Breast epithelium (tissue), 4 donors: ENCODE results near the gene TBR1. TPM values are rescaled to one million over a fixed set of nuclear protein-coding genes. Genes with fewer than 3 reads are reported as not detected.
A peak's percentile ranks its signal among the peaks of the same experiment; 100 is the strongest.

Experiments used
- DNase-seq, 2 donors: peaks; one replicate each; pipeline ENCODE4 v3.0.0-alpha.2; 2019; ENCODE audit warnings: low spot score in 2 of 2
- H3K27ac ChIP-seq, 2 donors: fragments of 200-600 bp; sonication (generic) in 1 of 2; one replicate each; pipeline ENCODE4 v1.5.1; 2016 to 2019; ENCODE audit warnings: mild to moderate bottlenecking in 1 of 2
- H3K27me3 ChIP-seq, 2 donors: fragments of 200-600 bp; sonication (generic) in 1 of 2; one replicate each; pipeline versions ENCODE4 v1.5.1 to v1.6.0; 2017 to 2019; ENCODE audit warnings: control low read depth in 1 of 2, mild to moderate bottlenecking in 1 of 2
- H3K36me3 ChIP-seq: fragments of 200-600 bp; one replicate; pipeline ENCODE4 v1.5.1; 2019
- H3K4me1 ChIP-seq, 2 donors: fragments of 200-600 bp; sonication (generic); one replicate each; pipeline ENCODE4 v1.5.1; 2016 to 2019; ENCODE audit warnings: control low read depth in 1 of 2
- H3K4me3 ChIP-seq, 3 donors: fragments of 200-600 bp; sonication (generic); 1 replicate in 2 of 3; 2 replicates in 1 of 3; pipeline ENCODE4 v1.5.1; 2016 to 2019; ENCODE audit warnings: mild to moderate bottlenecking in 3 of 3, moderate library complexity in 2 of 3
- H3K9me3 ChIP-seq, 2 donors: fragments of 200-600 bp; sonication (generic) in 1 of 2; one replicate each; pipeline ENCODE4 v1.5.1; 2016 to 2019; ENCODE audit warnings: control low read depth in 1 of 2
- POLR2A ChIP-seq: fragments of 450-650 bp; IDR thresholded peaks from one replicate; pipeline ENCODE4 v1.6.1; 2016; ENCODE audit warnings: antibody characterized with exemption, mild to moderate bottlenecking, moderate library complexity
- POLR2AphosphoS5 ChIP-seq, 3 donors: sonication (generic); formaldehyde crosslinking; IDR thresholded peaks; one replicate each; pipeline ENCODE4 v1.6.1; 2017; ENCODE audit warnings: antibody characterized with exemption in 3 of 3
- intact Hi-C: fragments of 100-400 bp; cut with DNase I; formaldehyde crosslinking; loops from one replicate; pipeline ENCODE4 v1.15.1; 2023; ENCODE audit warnings: low total_unique reads
- total RNA-seq, 3 donors: library from RNA; depleted of rRNA; stranded (reverse); fragments of >200 nt; gene quantifications; one replicate each; pipeline ENCODE4 v1.1.0, GENCODE V29; 2016
- TF ChIP-seq, protein P1 (sequence below), 3 donors: fragments of 450-650 bp; IDR thresholded peaks; one replicate each; pipeline ENCODE4 v1.5.1; 2016 to 2017; ENCODE audit warnings: antibody characterized with exemption in 3 of 3, mild to moderate bottlenecking in 3 of 3, moderate library complexity in 3 of 3

Gene TBR1
- total RNA-seq, 3 donors from 2014 or later = 0.33 to 0.64 TPM; not detected in 1

DNA sequence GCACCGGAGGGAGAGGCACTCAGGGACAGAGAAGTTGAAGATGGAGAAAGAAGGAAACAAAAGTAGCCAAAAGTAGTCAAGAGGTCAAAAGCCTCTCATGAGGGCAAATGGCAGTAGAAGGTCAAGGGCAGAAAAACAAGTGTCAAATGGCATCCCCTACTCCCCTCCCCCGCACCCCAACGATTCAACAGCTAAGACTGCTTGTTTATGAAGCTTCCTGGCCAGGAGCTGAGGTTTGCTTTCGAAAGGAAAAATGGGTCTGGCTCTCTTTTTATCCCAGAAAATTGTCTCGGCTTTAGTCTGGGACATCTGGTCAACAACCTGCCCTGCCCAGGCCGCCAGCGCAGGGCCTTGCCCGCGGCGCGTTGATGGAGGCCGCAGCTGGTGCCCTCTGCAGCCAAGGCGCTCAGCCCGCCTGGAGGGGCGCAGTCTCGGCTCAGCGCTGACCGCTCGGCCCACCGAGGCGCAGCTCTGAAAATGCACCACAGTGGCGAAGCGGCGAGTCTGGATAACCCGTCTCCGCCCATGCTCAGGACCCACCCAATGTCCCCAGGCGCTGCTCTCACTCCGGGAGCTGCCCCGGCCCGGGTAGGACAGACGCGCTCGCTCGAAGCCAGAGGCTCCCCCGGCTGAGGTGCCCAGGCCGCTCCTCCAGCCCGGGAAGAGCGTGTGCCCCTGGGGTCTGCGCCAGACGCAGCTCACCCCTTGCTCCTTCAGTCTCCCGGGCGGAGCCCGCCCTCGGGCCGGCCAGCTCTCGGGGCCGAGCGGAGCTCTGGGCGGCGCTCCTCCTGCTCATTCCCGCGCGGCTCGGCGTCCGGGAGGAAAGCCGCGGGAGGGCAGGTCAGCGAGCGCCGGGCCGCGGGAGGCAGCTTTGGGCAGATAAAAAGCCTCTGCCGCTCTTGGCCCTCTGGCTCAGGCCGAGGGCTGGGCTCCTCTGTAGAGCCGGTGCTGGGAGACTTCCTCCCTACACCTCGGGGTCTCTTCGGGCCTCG, 1.8 kb upstream of the TBR1 start:
- peaks cover 5 to 54% of the 10 kb centered on the region in 2 donors for H3K27me3 ChIP-seq
- no peaks in the 10 kb centered on the region for H3K36me3 ChIP-seq
- no peak overlapping the region for H3K27ac ChIP-seq
- H3K4me1 ChIP-seq = peaks cover 14 to 16% of the 10 kb centered on the region in 2 donors
- no peak for DNase-seq
- no peak for TF ChIP-seq POLR2AphosphoS5 (IDR thresholded peaks at IDR 0.05)
- TF ChIP-seq, protein P1, sequence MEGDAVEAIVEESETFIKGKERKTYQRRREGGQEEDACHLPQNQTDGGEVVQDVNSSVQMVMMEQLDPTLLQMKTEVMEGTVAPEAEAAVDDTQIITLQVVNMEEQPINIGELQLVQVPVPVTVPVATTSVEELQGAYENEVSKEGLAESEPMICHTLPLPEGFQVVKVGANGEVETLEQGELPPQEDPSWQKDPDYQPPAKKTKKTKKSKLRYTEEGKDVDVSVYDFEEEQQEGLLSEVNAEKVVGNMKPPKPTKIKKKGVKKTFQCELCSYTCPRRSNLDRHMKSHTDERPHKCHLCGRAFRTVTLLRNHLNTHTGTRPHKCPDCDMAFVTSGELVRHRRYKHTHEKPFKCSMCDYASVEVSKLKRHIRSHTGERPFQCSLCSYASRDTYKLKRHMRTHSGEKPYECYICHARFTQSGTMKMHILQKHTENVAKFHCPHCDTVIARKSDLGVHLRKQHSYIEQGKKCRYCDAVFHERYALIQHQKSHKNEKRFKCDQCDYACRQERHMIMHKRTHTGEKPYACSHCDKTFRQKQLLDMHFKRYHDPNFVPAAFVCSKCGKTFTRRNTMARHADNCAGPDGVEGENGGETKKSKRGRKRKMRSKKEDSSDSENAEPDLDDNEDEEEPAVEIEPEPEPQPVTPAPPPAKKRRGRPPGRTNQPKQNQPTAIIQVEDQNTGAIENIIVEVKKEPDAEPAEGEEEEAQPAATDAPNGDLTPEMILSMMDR (IDR thresholded peaks at IDR 0.05) = no peak
- TF ChIP-seq POLR2A = no peak
- H3K9me3 ChIP-seq = no peaks in the 10 kb centered on the region
- intact Hi-C loops = no loop called here
- peak overlapping the region; percentile 45 to 79 (median 50) for H3K4me3 ChIP-seq

DNA sequence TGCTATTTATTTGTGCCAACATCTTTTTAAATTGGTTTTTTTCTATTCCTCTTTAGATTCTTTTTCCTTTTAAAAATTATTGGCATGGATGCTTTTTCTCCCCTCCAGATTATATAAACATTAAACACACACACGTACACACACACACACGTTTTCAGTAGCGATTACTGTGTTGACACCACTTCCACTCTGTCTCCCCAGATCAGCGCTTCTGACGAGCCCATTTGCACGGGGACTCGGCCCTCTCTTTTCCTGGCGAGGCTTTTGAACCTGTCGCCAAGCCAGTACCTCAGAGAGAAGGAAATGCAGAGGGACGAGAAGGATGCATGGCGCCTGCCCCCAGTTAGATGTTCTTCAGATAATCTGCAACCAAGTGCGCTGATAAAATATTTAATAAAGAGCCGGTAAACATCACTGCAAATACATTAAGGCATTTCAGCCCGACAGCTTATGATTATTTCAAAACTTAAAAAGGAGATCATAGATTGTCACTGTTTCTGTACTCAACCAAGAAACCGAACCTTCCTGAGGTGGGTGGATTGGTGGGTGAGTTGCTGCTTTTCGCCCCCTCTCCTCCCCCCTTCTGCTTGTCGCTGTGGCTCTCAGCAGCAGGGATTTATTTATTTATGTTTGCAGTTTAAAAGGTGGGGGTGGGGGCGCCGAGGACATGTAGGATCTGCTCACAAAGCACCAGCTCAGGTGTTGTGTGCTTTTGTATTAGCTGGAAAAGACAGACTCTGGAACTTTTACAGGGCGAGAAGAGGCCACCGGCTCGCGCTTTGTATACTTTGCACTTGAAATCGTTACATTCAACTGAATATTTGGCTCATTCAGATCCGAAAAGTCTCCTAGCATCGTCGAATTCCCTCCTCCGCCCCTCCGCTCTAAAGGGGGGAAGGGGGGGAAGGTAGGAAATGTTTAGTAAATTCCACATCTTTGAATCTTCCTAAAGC, 787 bp upstream of the TBR1 start:
- intact Hi-C loops = no loop called here
- Histone ChIP-seq H3K27me3 (peaks cover 5 to 60% of the 10 kb centered on the region in 2 donors), H3K36me3 (no peaks in the 10 kb centered on the region), H3K9me3 (no peaks in the 10 kb centered on the region), H3K27ac (no peak overlapping the region), H3K4me3 (peak overlapping the region; percentile 45 to 79 (median 50)), H3K4me1 (peaks cover 14 to 16% of the 10 kb centered on the region in 2 donors)
- TF ChIP-seq, protein P1 (IDR thresholded peaks at IDR 0.05) = no peak
- TF ChIP-seq POLR2AphosphoS5 (IDR thresholded peaks at IDR 0.05) (no peak), POLR2A (no peak)
- DNase-seq = no peak

DNA sequence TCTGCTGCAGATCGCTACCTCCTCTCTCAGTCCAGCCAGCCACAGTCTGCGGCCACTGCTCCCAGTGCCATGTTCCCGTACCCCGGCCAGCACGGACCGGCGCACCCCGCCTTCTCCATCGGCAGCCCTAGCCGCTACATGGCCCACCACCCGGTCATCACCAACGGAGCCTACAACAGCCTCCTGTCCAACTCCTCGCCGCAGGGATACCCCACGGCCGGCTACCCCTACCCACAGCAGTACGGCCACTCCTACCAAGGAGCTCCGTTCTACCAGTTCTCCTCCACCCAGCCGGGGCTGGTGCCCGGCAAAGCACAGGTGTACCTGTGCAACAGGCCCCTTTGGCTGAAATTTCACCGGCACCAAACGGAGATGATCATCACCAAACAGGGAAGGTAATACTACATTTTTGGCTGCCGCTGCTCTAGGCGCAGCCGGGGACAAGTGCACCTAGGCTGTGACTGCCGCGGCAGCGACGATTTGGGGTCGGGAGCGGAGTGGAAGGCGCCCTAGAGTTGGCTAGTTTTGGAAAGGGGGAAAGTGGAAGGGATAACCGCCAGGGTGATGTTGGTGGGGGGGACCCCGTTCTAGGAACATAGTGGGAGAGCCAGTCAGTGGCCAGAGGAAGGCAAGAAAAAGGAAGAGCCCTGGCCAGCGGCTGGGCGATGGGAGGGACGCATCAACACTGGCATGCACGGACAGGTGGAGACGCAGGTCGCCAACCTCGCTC, 776 bp downstream of the TBR1 start:
- Histone ChIP-seq H3K9me3 (no peaks in the 10 kb centered on the region), H3K36me3 (no peaks in the 10 kb centered on the region), H3K4me1 (peaks cover 14 to 16% of the 10 kb centered on the region in 2 donors), H3K27me3 (peaks cover 5 to 70% of the 10 kb centered on the region in 2 donors), H3K27ac (no peak overlapping the region), H3K4me3 (peak overlapping the region in 2 of 3 donors; percentile 5 to 79)
- TF ChIP-seq, protein P1 (IDR thresholded peaks at IDR 0.05) = no peak
- TF ChIP-seq POLR2A = no peak
- no peak for TF ChIP-seq POLR2AphosphoS5 (IDR thresholded peaks at IDR 0.05)
- no peak for DNase-seq
- intact Hi-C loops = no loop called here

DNA sequence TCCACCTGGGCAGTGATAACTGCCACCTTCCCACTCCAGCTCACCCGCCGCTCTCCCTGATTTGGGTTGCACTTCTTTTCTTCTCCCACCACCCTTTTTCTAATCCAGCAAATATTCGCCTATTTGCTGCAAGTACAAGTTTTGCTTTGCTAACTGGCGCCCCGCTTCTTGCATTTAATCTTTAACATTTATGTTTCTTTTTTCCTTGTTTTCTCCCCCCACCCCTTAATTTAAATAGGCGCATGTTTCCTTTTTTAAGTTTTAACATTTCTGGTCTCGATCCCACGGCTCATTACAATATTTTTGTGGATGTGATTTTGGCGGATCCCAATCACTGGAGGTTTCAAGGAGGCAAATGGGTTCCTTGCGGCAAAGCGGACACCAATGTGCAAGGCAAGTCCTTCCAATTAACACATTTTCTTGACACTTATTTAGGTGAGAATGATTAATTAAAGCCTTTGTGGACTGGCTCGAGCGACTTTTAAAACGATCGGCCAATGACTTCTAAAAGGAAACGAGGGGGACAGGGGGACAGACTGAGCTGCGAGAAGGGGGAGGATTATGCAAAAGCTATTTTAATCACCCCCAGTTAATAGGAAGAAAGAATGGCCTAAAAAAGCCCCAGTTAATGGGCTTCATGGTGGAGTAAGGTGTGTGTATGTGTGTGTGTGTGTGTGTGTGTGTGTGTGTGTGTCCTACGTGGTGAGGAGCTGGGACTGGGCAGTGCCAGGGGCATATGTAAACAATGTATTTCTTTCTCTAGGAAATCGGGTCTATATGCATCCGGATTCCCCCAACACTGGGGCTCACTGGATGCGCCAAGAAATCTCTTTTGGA, 1.6 kb downstream of the TBR1 start:
- H3K27ac ChIP-seq = no peak overlapping the region
- intact Hi-C loops = no loop called here
- H3K36me3 ChIP-seq = no peaks in the 10 kb centered on the region
- no peak for DNase-seq
- H3K4me3 ChIP-seq = peak overlapping the region in 1 of 3 donors; percentile 79
- peaks cover 14 to 16% of the 10 kb centered on the region in 2 donors for H3K4me1 ChIP-seq
- H3K9me3 ChIP-seq = no peaks in the 10 kb centered on the region
- TF ChIP-seq, protein P1 (IDR thresholded peaks at IDR 0.05) = no peak
- TF ChIP-seq POLR2A (no peak), POLR2AphosphoS5 (IDR thresholded peaks at IDR 0.05) (no peak)
- peaks cover 5 to 75% of the 10 kb centered on the region in 2 donors for H3K27me3 ChIP-seq
